ENCODE measurements around the gene HS3ST6. TPM values are rescaled to one million over a fixed set of nuclear protein-coding genes. Genes with fewer than 3 reads are reported as not detected.
A peak's percentile ranks its signal among the peaks of the same experiment; 100 is the strongest.

HS3ST6 gene
- total and polyA plus RNA-seq, 9 of the 15 experiments (the other 6 are each of a cell fraction or from before 2014, with no cell fraction given): not detected

GRCh38 chr16:1963806-1964505, 45.7 kb upstream of the HS3ST6 start (continued):
- TF ChIP-seq ZNF449 (CRISPR knock-in tag; IDR thresholded peaks at IDR 0.05) (no peak), CTCFL (IDR thresholded peaks at IDR 0.05; ENCODE audit: borderline replicate concordance, insufficient read depth, low read depth, low read length, poor library complexity, severe bottlenecking) (peak; percentile 0), SIRT6 (IDR thresholded peaks at IDR 0.05; ENCODE audit: low read depth, low read length) (peak; percentile 20), NKRF (IDR thresholded peaks at IDR 0.05; ENCODE audit: borderline replicate concordance) (peak; percentile 85), KAT7 (CRISPR knock-in tag; IDR thresholded peaks at IDR 0.05; ENCODE audit: borderline replicate concordance) (peak; percentile 82; the same call in 1 of the 2 replicates), ZNF778 (CRISPR knock-in tag; IDR thresholded peaks at IDR 0.05) (no peak), RAD51 (IDR thresholded peaks at IDR 0.05; ENCODE audit: borderline replicate concordance, low read depth) (0 out of 2 replicates have a peak, but pooled peaks have one; percentile 8), TBP (optimal IDR thresholded peaks at IDR 0.05; ENCODE audit: low read depth, low read length) (no peak), CREBBP (IDR thresholded peaks at IDR 0.05; ENCODE audit: low read depth, low read length) (no peak), ZBTB33 (CRISPR knock-in tag; IDR thresholded peaks at IDR 0.05) (0 out of 2 replicates have a peak, but pooled peaks have one; percentile 6), CC2D1A (IDR thresholded peaks at IDR 0.05) (no peak), HMG20B (CRISPR knock-in tag; IDR thresholded peaks at IDR 0.05) (no peak), SNRNP70 (optimal IDR thresholded peaks at IDR 0.05; ENCODE audit: low read depth, low read length) (peak; percentile 98)
